OCI-LY1 (cell line): Measurements from ENCODE around the gene TTL.
"Not testable (repeated sequence)": the region's sequence is repeated elsewhere in the genome, so short reads cannot be mapped to it uniquely, and the experiment has no call there.

ENCODE experiments used
- CTCF ChIP-seq: fragments of 200-600 bp; sonication (generic), shearing (Covaris generic); IDR thresholded peaks from 2 replicates; pipeline ENCODE4 v1.5.1; 2017; ENCODE audit warnings: mild to moderate bottlenecking, antibody characterized with exemption, low read length, moderate library complexity, mixed read lengths
- EZH2 ChIP-seq: fragments of 200-600 bp; sonication (generic), shearing (Covaris generic); IDR thresholded peaks from 2 replicates; pipeline ENCODE4 v1.8.0; 2017; ENCODE audit warnings: borderline replicate concordance, mixed run types, mild to moderate bottlenecking, antibody characterized with exemption, low read length, moderate library complexity, mixed read lengths

GRCh38 chr2:112500850-112501484 lies 19.0 kb downstream of the TTL start:
- TF ChIP-seq CTCF = peak; percentile 27; the same call in 1 of the 2 replicates
- TF ChIP-seq EZH2 = not testable (repeated sequence)
